Measurements from ENCODE around the gene GABRP.
"Not testable (repeated sequence)": the region's sequence is repeated elsewhere in the genome, so short reads cannot be mapped to it uniquely, and the experiment has no call there.

GABRP gene

GRCh38 chr5:170755679-170756456 lies 27.7 kb upstream of the GABRP start:
- no peak for DNase-seq (ENCODE audit: low read depth)

GRCh38 chr5:170756691-170757090 lies 26.8 kb upstream of the GABRP start:
- DNase-seq (ENCODE audit: low read depth), result no peak

- DNase-seq (ENCODE audit: low read depth), result no peak
These were observed 26.3 kb upstream of the GABRP start for GRCh38 chr5:170757182-170757601.

- no peak for DNase-seq (ENCODE audit: low read depth)
These were observed 25.9 kb upstream of the GABRP start for GRCh38 chr5:170757669-170758068.

GRCh38 chr5:170758481-170758880 lies 25.0 kb upstream of the GABRP start:
- no peak for DNase-seq (ENCODE audit: low read depth)

GRCh38 chr5:170760113-170760512 lies 23.4 kb upstream of the GABRP start:
- no peak for DNase-seq (ENCODE audit: low read depth)

GRCh38 chr5:170761048-170761707 lies 22.3 kb upstream of the GABRP start:
- DNase-seq (ENCODE audit: low read depth), result no peak

- DNase-seq (ENCODE audit: low read depth), result no peak
These were observed 21.8 kb upstream of the GABRP start for GRCh38 chr5:170761708-170762066.

GRCh38 chr5:170762298-170762697 lies 21.2 kb upstream of the GABRP start:
- not testable (repeated sequence) for DNase-seq (ENCODE audit: low read depth)

- DNase-seq (ENCODE audit: low read depth), result not testable (repeated sequence)
These were observed 17.7 kb upstream of the GABRP start for GRCh38 chr5:170765868-170766267.

- no peak for DNase-seq (ENCODE audit: low read depth)
These were observed 14.3 kb upstream of the GABRP start for GRCh38 chr5:170769246-170769645.

- DNase-seq (ENCODE audit: low read depth), result no peak
These were observed 13.6 kb upstream of the GABRP start for GRCh38 chr5:170769898-170770416.

GRCh38 chr5:170771496-170771895 lies 12.0 kb upstream of the GABRP start:
- DNase-seq (ENCODE audit: low read depth), result no peak

GRCh38 chr5:170773024-170773985 lies 10.2 kb upstream of the GABRP start:
- DNase-seq (ENCODE audit: low read depth), result no peak

- no peak for DNase-seq (ENCODE audit: low read depth)
These were observed 8.7 kb upstream of the GABRP start for GRCh38 chr5:170774831-170775230.

- no peak for DNase-seq (ENCODE audit: low read depth)
These were observed 1.6 kb upstream of the GABRP start for GRCh38 chr5:170781946-170782345.

- no peak for DNase-seq (ENCODE audit: low read depth)
These were observed 1.1 kb upstream of the GABRP start for GRCh38 chr5:170782438-170782837.

- DNase-seq (ENCODE audit: low read depth), result no peak
These were observed 1.9 kb downstream of the GABRP start for GRCh38 chr5:170785416-170785815.

- no peak for DNase-seq (ENCODE audit: low read depth)
These were observed 3.7 kb downstream of the GABRP start for GRCh38 chr5:170787216-170787615.

- no peak for DNase-seq (ENCODE audit: low read depth)
These were observed 5.2 kb downstream of the GABRP start for GRCh38 chr5:170788626-170789304.

- no peak for DNase-seq (ENCODE audit: low read depth)
These were observed 7.9 kb downstream of the GABRP start for GRCh38 chr5:170791325-170791954.

All from stimulated activated CD8-positive, alpha-beta memory T cell treated with anti-CD3 and anti-CD28 coated beads, Interleukin-4, amount 100 ng/mL, for 24 hours (primary cell).